Colonic mucosa (tissue), 4 donors: ENCODE results near the gene PLCG1. TPM values are rescaled to one million over a fixed set of nuclear protein-coding genes. Genes with fewer than 3 reads are reported as not detected.

Experiments used
- DNase-seq: peaks from one replicate; pipeline ENCODE4 v3.0.0-alpha.2; 2020
- H3K27ac ChIP-seq: fragments of 200-600 bp; one replicate; pipeline ENCODE4 v1.8.0; 2021
- H3K27me3 ChIP-seq: fragments of 200-600 bp; one replicate; pipeline ENCODE4 v1.8.0; 2021
- H3K36me3 ChIP-seq: fragments of 200-600 bp; one replicate; pipeline ENCODE4 v1.8.0; 2021
- H3K4me1 ChIP-seq: fragments of 200-600 bp; one replicate; pipeline ENCODE4 v1.8.0; 2021; ENCODE audit warnings: mild to moderate bottlenecking
- H3K4me3 ChIP-seq: fragments of 200-600 bp; one replicate; pipeline ENCODE4 v1.8.0; 2021
- H3K9ac ChIP-seq, 2 donors: one replicate each; pipeline ENCODE4 v1.7.0; 2013; ENCODE audit warnings: control low read depth in 2 of 2, low read depth in 2 of 2, low read length in 2 of 2
- H3K9me3 ChIP-seq: fragments of 200-600 bp; one replicate; pipeline ENCODE4 v1.8.0; 2021
- intact Hi-C: fragments of 100-400 bp; cut with DNase I; formaldehyde crosslinking; loops from one replicate; pipeline ENCODE4 v1.14.1; 2022
- total RNA-seq, 2 donors: library from RNA; stranded (reverse); fragmentation: NEBNext Ultra II Directional in 1 of 2; extraction: Animal tissue kit (Norgen Biotek cat#: 25700) in 1 of 2; gene quantifications; one replicate each; pipeline ENCODE4 v1.2.1, GENCODE V29; 2021
- TF ChIP-seq, protein P1 (sequence below): fragments of 200-600 bp; IDR thresholded peaks from one replicate; pipeline ENCODE4 v1.8.0; 2022; ENCODE audit warnings: antibody characterized with exemption, mild to moderate bottlenecking
- donor health status: healthy.
- donor health status: DM: no; HTN: no; CAD: no.
- donor health status: DM: no; HTN: no; CAD: no.

PLCG1 gene
- total RNA-seq, 2 donors from 2014 or later, result 57.3 to 67.4 TPM

DNA sequence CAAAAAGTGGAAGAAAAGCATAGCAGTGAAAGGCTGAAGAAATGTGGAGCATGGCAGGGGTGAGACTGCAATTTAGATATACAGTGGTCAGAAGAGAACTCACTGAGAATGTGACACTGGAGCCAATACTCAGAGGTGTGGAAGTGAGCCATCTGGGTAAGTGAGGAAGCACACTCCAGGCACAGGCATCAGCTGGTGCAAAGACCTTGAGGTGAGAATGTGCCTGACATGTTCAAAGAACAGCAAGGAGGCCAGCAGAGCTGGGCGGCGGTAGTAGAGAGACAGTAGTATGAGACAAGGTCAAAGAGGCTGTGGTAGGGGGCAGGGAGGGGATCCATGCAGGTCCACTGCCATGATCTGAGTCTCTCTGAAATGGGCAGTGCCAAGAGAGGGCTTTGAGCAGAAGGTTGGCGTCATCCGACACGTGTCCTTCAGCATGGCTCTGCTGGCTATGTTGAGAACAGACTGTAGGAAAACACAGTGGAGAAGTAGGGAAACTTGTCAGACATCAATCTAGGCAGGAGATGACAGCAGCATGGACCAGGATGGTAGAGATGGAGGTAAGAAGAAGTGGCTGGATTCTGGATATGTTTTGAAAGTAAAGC is 84.4 kb downstream of the PLCG1 start:
- intact Hi-C loops, result no loop called here
- DNase-seq, result no peak
- TF ChIP-seq, protein P1, sequence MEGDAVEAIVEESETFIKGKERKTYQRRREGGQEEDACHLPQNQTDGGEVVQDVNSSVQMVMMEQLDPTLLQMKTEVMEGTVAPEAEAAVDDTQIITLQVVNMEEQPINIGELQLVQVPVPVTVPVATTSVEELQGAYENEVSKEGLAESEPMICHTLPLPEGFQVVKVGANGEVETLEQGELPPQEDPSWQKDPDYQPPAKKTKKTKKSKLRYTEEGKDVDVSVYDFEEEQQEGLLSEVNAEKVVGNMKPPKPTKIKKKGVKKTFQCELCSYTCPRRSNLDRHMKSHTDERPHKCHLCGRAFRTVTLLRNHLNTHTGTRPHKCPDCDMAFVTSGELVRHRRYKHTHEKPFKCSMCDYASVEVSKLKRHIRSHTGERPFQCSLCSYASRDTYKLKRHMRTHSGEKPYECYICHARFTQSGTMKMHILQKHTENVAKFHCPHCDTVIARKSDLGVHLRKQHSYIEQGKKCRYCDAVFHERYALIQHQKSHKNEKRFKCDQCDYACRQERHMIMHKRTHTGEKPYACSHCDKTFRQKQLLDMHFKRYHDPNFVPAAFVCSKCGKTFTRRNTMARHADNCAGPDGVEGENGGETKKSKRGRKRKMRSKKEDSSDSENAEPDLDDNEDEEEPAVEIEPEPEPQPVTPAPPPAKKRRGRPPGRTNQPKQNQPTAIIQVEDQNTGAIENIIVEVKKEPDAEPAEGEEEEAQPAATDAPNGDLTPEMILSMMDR, result no peak
- H3K9ac ChIP-seq, result no peak overlapping the region
- H3K36me3 ChIP-seq, result no peaks in the 10 kb centered on the region
- H3K4me1 ChIP-seq, result no peaks in the 10 kb centered on the region
- no peak overlapping the region for H3K27ac ChIP-seq
- H3K9me3 ChIP-seq, result no peaks in the 10 kb centered on the region
- H3K27me3 ChIP-seq, result no peaks in the 10 kb centered on the region
- no peak overlapping the region for H3K4me3 ChIP-seq

DNA sequence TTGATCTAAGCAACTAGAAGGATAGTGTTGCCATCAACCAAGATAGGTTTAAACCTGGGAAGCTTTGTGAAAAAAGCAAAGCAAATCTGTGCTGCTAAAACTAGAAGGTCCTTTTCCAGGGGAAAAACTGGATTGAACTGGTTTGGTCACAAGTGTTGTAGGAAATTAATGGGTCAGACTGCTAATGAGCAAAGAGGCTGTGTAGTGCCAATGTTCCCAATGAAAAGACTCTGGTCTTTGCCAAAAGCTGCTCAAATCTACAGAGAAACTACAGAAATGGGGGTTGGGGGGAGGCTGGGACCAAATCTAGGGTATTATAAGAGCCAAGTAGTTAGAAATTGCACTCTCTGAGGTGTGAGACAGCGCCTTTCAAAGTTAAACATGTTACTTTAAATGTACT is 85.0 kb downstream of the PLCG1 start:
- H3K9ac ChIP-seq, result no peak overlapping the region

DNA sequence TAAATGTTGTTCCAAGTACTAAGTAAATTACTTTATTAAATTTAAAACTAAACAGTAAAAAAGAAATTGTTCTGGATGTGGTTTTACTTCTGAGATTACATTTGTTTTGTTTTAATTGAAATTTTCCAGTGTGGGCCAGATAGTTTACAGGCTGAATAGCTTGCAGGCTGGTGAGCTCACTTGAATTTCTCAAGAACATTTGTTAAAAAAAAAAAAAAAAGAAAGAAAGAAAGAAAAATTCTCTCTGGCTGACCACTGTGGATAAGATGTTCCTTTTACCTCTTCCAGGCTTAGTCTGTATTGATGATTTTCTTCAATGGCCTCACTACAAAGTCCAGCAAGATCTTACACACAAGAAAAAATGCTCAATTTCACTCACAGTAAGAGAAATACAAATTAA is 85.4 kb downstream of the PLCG1 start:
- DNase-seq, result no peak
- TF ChIP-seq, protein P1, result no peak
- no peak overlapping the region for H3K9ac ChIP-seq
- H3K36me3 ChIP-seq, result no peaks in the 10 kb centered on the region
- H3K27me3 ChIP-seq, result no peaks in the 10 kb centered on the region
- no peaks in the 10 kb centered on the region for H3K4me1 ChIP-seq
- no peak overlapping the region for H3K4me3 ChIP-seq
- intact Hi-C loops, result no loop called here
- no peaks in the 10 kb centered on the region for H3K9me3 ChIP-seq
- no peak overlapping the region for H3K27ac ChIP-seq

More for the DNA sequence above, 85.0 kb downstream of the PLCG1 start:
- Histone ChIP-seq H3K27me3 (no peaks in the 10 kb centered on the region), H3K9me3 (no peaks in the 10 kb centered on the region), H3K4me1 (no peaks in the 10 kb centered on the region), H3K27ac (no peak overlapping the region), H3K4me3 (no peak overlapping the region), H3K36me3 (no peaks in the 10 kb centered on the region)
- DNase-seq, result no peak
- TF ChIP-seq, protein P1, result no peak
- intact Hi-C loops, result no loop called here

DNA sequence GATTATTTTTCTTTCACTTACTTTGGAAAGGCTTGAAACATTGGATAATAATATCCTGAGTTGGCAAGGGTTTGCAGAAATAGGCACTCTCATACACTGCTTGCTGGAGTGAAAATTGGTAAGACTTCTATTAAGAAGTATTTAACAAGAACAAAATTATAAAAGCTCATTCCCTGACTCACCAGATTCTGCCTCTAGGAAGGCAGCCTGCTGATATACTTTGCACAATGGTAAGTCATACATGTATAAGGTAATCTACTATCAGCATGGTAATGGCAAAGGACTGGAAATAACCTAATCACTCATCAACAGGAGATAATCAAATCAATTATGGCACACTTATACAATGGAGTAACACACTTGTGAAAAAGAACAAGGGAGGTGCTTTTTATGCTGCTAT is 85.8 kb downstream of the PLCG1 start:
- Histone ChIP-seq H3K9ac (no peak overlapping the region), H3K36me3 (no peaks in the 10 kb centered on the region), H3K4me3 (no peak overlapping the region), H3K9me3 (no peaks in the 10 kb centered on the region), H3K27ac (no peak overlapping the region), H3K4me1 (no peaks in the 10 kb centered on the region), H3K27me3 (no peaks in the 10 kb centered on the region)
- no peak for DNase-seq
- TF ChIP-seq, protein P1, result no peak
- intact Hi-C loops, result no loop called here

DNA sequence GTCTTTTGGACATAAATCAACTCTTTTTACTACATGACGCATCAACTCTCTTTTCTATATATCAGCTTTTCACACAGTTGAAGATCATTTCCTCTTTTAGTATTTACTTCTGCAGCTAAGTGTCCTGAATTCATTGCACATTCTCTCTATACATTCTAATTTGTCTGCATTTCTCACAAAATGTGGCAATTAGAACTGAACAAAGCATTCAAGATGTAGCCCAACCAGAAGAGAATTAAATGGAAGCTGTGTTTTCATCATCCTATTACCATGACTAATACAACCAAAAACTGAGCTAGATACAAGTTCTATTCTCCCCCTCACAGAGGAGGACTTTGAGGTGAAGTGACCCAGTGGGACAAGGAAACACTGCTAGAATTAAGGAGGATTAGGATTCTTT is 86.9 kb downstream of the PLCG1 start:
- H3K27me3 ChIP-seq, result no peaks in the 10 kb centered on the region
- H3K9me3 ChIP-seq, result no peaks in the 10 kb centered on the region
- H3K4me3 ChIP-seq, result no peak overlapping the region
- no peaks in the 10 kb centered on the region for H3K4me1 ChIP-seq
- DNase-seq, result no peak
- H3K27ac ChIP-seq, result no peak overlapping the region
- no peaks in the 10 kb centered on the region for H3K36me3 ChIP-seq
- intact Hi-C loops, result no loop called here
- TF ChIP-seq, protein P1, result no peak
- H3K9ac ChIP-seq, result no peak overlapping the region
